ENCODE measurements around the gene CHML. TPM values are rescaled to one million over a fixed set of nuclear protein-coding genes. Genes with fewer than 3 reads are reported as not detected.

Gene CHML
- total RNA-seq, 2 experiments from 2014 or later: 23.1 to 24.8 TPM

- POLR2A ChIA-PET: no interaction called here
These were observed 8.0 kb upstream of the CHML start for GRCh38 chr1:241648159-241648558.

GRCh38 chr1:241647658-241648057 lies 7.5 kb upstream of the CHML start:
- CTCF ChIA-PET: no interaction called here
- POLR2A ChIA-PET: no interaction called here

More at GRCh38 chr1:241648159-241648558, 8.0 kb upstream of the CHML start:
- CTCF ChIA-PET: no interaction called here

- CTCF ChIA-PET: interaction anchor here (0.5 kb wide), 1 partner anchor 90 kb away, joined by 3 read pairs; no protein-coding TSS in a partner anchor
- POLR2A ChIA-PET: no interaction called here
These were observed 6.0 kb upstream of the CHML start for GRCh38 chr1:241646201-241646600.

GRCh38 chr1:241645199-241645598 lies 5.0 kb upstream of the CHML start:
- POLR2A ChIA-PET: no interaction called here

GRCh38 chr1:241644259-241644658 lies 4.1 kb upstream of the CHML start:
- ChIA-PET POLR2A (interaction anchor here (0.7 kb wide), 1 partner anchor 120 kb away, joined by 3 read pairs; no protein-coding TSS in a partner anchor), CTCF (interaction anchor here (0.6 kb wide), 1 partner anchor 1005 kb away, joined by 3 read pairs; no protein-coding TSS in a partner anchor)

More at GRCh38 chr1:241645199-241645598, 5.0 kb upstream of the CHML start:
- CTCF ChIA-PET: no interaction called here

GRCh38 chr1:241642593-241642944 lies 2.4 kb upstream of the CHML start:
- ChIA-PET POLR2A (no interaction called here), CTCF (no interaction called here)

GRCh38 chr1:241641773-241642592 lies 1.8 kb upstream of the CHML start:
- ChIA-PET POLR2A (no interaction called here), CTCF (no interaction called here)

- POLR2A ChIA-PET: interaction anchor here (0.5 to 1.2 kb wide), 4 partner anchors 23 to 245 kb away, joined by 3 to 5 read pairs (median 4); partner anchors contain the start of gene EXO1
- CTCF ChIA-PET: interaction anchor here (0.7 kb wide), 1 partner anchor 122 kb away, joined by 3 read pairs; no protein-coding TSS in a partner anchor
These were observed 876 bp upstream of the CHML start for GRCh38 chr1:241640867-241641622.

- POLR2A ChIA-PET: interaction anchor here (1.2 kb wide), 1 partner anchor 208 kb away, joined by 5 read pairs; the partner anchor contains the start of gene EXO1
- CTCF ChIA-PET: no interaction called here
These were observed 483 bp downstream of the CHML start for GRCh38 chr1:241639623-241640148.

GRCh38 chr1:241638909-241639622 lies 1.1 kb downstream of the CHML start:
- ChIA-PET CTCF (no interaction called here), POLR2A (interaction anchor here (0.7 to 0.8 kb wide), 2 partner anchors 119 to 209 kb away, joined by 3 to 6 read pairs; partner anchors contain the start of genes EXO1 and FH)

GRCh38 chr1:241638099-241638682 lies 2.0 kb downstream of the CHML start:
- POLR2A ChIA-PET: interaction anchor here (0.8 kb wide), 1 partner anchor 210 kb away, joined by 6 read pairs; the partner anchor contains the start of gene EXO1
- CTCF ChIA-PET: interaction anchor here (1.0 to 1.4 kb wide), 2 partner anchors 27 to 41 kb away, joined by 3 to 4 read pairs; no protein-coding TSS in a partner anchor

- CTCF ChIA-PET: interaction anchor here (1.0 to 1.4 kb wide), 2 partner anchors 27 to 41 kb away, joined by 3 to 4 read pairs; no protein-coding TSS in a partner anchor
- POLR2A ChIA-PET: no interaction called here
These were observed 2.6 kb downstream of the CHML start for GRCh38 chr1:241637604-241638003.

GRCh38 chr1:241637046-241637590 lies 3.1 kb downstream of the CHML start:
- CTCF ChIA-PET: interaction anchor here (1.4 kb wide), 1 partner anchor 26 kb away, joined by 4 read pairs; no protein-coding TSS in a partner anchor
- POLR2A ChIA-PET: no interaction called here

GRCh38 chr1:241636291-241636690 lies 3.9 kb downstream of the CHML start:
- CTCF ChIA-PET: no interaction called here
- POLR2A ChIA-PET: no interaction called here

- ChIA-PET CTCF (no interaction called here), POLR2A (no interaction called here)
These were observed 4.5 kb downstream of the CHML start for GRCh38 chr1:241635556-241636152.

GRCh38 chr1:241632987-241633386 lies 7.2 kb downstream of the CHML start:
- ChIA-PET CTCF (no interaction called here), POLR2A (no interaction called here)

- ChIA-PET CTCF (no interaction called here), POLR2A (no interaction called here)
These were observed 8.5 kb downstream of the CHML start for GRCh38 chr1:241631674-241632073.

- ChIA-PET POLR2A (no interaction called here), CTCF (no interaction called here)
These were observed 9.3 kb downstream of the CHML start for GRCh38 chr1:241630899-241631298.

Data from activated CD8-positive, alpha-beta memory T cell treated with anti-CD3 and anti-CD28 coated beads for 36 hours (primary cell).